ENCODE data around the gene RIPOR2. TPM values are rescaled to one million over a fixed set of nuclear protein-coding genes. Genes with fewer than 3 reads are reported as not detected.

The RIPOR2 gene
- total and polyA plus RNA-seq, 2 donors (not counting 3 experiments of a cell fraction or from before 2014, with no cell fraction given), result 0.10 TPM; not detected in 1

DNA sequence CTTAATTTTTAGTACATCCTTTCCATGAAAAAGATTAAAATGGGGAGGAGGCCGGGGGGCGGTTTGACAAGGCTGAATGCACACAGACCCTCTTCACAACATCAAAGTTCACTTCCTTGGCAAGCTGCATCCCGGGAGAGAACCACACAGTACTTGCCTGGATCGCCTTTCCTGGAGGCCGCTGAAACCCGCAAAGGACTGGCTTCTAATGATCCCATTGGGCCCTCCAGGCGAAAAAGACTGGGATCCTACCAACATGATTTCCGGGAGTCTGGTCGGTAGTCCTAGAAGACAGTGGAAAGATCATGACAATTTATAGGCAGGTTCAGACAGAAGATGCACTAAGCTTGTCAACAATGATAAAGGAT, 60.2 kb downstream of the RIPOR2 start:
- Histone ChIP-seq H3K4me3 (replicated peaks in 1 of 3; ENCODE audit: insufficient read depth in 1 of 3, low read depth in 1 of 3, low read length in 3 of 3) (no peak overlapping the region), H3K9ac (replicated peaks; ENCODE audit: extremely low read depth, insufficient read depth, low read length) (no peak overlapping the region), H3K4me1 (ENCODE audit: control insufficient read depth, extremely low read depth, insufficient read depth, low read length) (peaks cover 3% of the 10 kb centered on the region), H4K20me1 (replicated peaks; ENCODE audit: control insufficient read depth, extremely low read depth, insufficient read depth, low read length) (no peaks in the 10 kb centered on the region), H3K27ac (ENCODE audit: insufficient read depth, low read depth, low read length) (no peak overlapping the region), H3K36me3 (ENCODE audit: control insufficient read depth in 2 of 2, extremely low read depth in 1 of 2, insufficient read depth in 2 of 2, low read length in 2 of 2) (no peaks in the 10 kb centered on the region), H3K27me3 (ENCODE audit: control insufficient read depth in 2 of 2, insufficient read depth in 2 of 2, low read length in 2 of 2) (no peaks in the 10 kb centered on the region), H2AFZ (ENCODE audit: low read depth, low read length) (no peak overlapping the region), H3K79me2 (ENCODE audit: control insufficient read depth, insufficient read depth, low read length) (no peaks in the 10 kb centered on the region), H3K9me3 (replicated peaks; ENCODE audit: control insufficient read depth, insufficient read depth, low read length) (no peaks in the 10 kb centered on the region), H3K4me2 (ENCODE audit: insufficient read depth, low read length) (no peak overlapping the region), H3K9me1 (replicated peaks; ENCODE audit: control insufficient read depth, extremely low read depth, insufficient read depth, low read length) (no peaks in the 10 kb centered on the region)
- BruUV-seq (replicated peaks), result no TSS peak
- FAIRE-seq (no peak), DNase-seq (ENCODE audit: low read depth, low spot score) (no peak)
- TF ChIP-seq FOS (IDR thresholded peaks at IDR 0.05; ENCODE audit: borderline replicate concordance, insufficient read depth, low read length) (no peak), POLR2AphosphoS5 (IDR thresholded peaks at IDR 0.05; ENCODE audit: insufficient read depth, low read depth, low read length) (no peak), JUN (IDR thresholded peaks at IDR 0.05; ENCODE audit: borderline replicate concordance, insufficient read depth, insufficient read length, low read depth) (no peak), GATA2 (IDR thresholded peaks at IDR 0.05; ENCODE audit: insufficient read depth, insufficient read length, low read depth, low read length) (no peak), MYC (IDR thresholded peaks at IDR 0.05; ENCODE audit: low read depth, low read length) (no peak)
- intact Hi-C loops (cut with micrococcal nuclease), result no loop called here
- POLR2A ChIA-PET, result no interaction called here
- dilution Hi-C loops (cut with MboI; ENCODE audit: extremely low pct_ligation_motif_present, low sequenced_read_pairs), result no loop called here
- CTCF ChIA-PET, result interaction anchor here (1.7 kb wide), 1 partner anchor 20 kb away, joined by 4 read pairs; no protein-coding TSS in a partner anchor

DNA sequence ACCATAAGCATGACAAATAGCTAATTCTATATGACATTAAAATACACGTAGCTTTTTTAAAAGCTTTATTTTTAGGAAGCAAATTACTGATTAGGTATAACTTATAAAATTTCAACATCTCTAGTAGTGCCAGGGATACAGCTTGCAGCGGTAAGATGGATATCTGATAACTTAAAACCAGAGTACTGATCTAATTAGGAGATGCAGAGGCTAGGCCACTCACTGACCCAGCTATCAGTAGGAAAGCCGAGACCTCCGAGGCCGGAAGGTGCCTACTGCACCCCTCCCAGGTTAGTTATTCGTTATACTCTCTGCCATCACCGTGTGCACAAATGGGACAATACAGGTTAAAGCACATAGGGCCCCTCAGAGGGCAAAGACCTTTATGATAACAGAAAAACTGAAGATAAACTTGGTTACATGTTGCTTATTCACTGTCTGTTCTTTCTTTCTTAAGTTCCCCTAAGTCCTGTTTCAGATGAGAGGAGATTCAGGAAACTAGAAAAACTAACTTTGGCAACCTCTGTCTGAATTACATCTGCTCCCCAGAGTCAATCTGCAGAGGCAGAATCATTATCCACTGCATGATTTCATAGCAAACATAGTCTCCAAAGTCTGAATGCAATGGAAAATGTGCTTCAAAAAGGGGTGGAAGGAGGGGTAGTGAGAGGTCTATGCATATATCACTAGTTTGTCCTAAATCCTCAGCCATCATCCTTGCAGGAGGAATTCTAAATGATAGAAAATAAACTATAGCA, 60.8 kb downstream of the RIPOR2 start:
- Histone ChIP-seq H3K27me3 (ENCODE audit: control insufficient read depth in 2 of 2, insufficient read depth in 2 of 2, low read length in 2 of 2) (no peaks in the 10 kb centered on the region), H3K36me3 (ENCODE audit: control insufficient read depth in 2 of 2, extremely low read depth in 1 of 2, insufficient read depth in 2 of 2, low read length in 2 of 2) (no peaks in the 10 kb centered on the region), H3K79me2 (ENCODE audit: control insufficient read depth, insufficient read depth, low read length) (no peaks in the 10 kb centered on the region), H3K4me3 (replicated peaks in 1 of 3; ENCODE audit: insufficient read depth in 1 of 3, low read depth in 1 of 3, low read length in 3 of 3) (no peak overlapping the region), H3K4me1 (ENCODE audit: control insufficient read depth, extremely low read depth, insufficient read depth, low read length) (peaks cover 3% of the 10 kb centered on the region), H3K9me1 (replicated peaks; ENCODE audit: control insufficient read depth, extremely low read depth, insufficient read depth, low read length) (no peaks in the 10 kb centered on the region), H2AFZ (ENCODE audit: low read depth, low read length) (no peak overlapping the region), H3K9ac (replicated peaks; ENCODE audit: extremely low read depth, insufficient read depth, low read length) (no peak overlapping the region), H3K9me3 (replicated peaks; ENCODE audit: control insufficient read depth, insufficient read depth, low read length) (no peaks in the 10 kb centered on the region), H3K27ac (ENCODE audit: insufficient read depth, low read depth, low read length) (no peak overlapping the region), H4K20me1 (replicated peaks; ENCODE audit: control insufficient read depth, extremely low read depth, insufficient read depth, low read length) (no peaks in the 10 kb centered on the region), H3K4me2 (ENCODE audit: insufficient read depth, low read length) (no peak overlapping the region)
- intact Hi-C loops (cut with micrococcal nuclease), result no loop called here
- dilution Hi-C loops (cut with MboI; ENCODE audit: extremely low pct_ligation_motif_present, low sequenced_read_pairs), result no loop called here
- ChIA-PET CTCF (interaction anchor here (0.9 to 1.8 kb wide), 3 partner anchors 18 to 117 kb away, joined by 3 to 5 read pairs (median 5); no protein-coding TSS in a partner anchor), POLR2A (no interaction called here)
- DNase-seq (ENCODE audit: low read depth, low spot score) (no peak), FAIRE-seq (no peak)
- BruUV-seq (replicated peaks), result no TSS peak
- TF ChIP-seq, protein P1, sequence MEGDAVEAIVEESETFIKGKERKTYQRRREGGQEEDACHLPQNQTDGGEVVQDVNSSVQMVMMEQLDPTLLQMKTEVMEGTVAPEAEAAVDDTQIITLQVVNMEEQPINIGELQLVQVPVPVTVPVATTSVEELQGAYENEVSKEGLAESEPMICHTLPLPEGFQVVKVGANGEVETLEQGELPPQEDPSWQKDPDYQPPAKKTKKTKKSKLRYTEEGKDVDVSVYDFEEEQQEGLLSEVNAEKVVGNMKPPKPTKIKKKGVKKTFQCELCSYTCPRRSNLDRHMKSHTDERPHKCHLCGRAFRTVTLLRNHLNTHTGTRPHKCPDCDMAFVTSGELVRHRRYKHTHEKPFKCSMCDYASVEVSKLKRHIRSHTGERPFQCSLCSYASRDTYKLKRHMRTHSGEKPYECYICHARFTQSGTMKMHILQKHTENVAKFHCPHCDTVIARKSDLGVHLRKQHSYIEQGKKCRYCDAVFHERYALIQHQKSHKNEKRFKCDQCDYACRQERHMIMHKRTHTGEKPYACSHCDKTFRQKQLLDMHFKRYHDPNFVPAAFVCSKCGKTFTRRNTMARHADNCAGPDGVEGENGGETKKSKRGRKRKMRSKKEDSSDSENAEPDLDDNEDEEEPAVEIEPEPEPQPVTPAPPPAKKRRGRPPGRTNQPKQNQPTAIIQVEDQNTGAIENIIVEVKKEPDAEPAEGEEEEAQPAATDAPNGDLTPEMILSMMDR (IDR thresholded peaks at IDR 0.05; ENCODE audit: extremely low read depth in 1 of 2, insufficient read depth in 1 of 2, low read depth in 1 of 2, low read length in 2 of 2), result no peak

Measured in endothelial cell of umbilical vein (primary cell).